Hematopoietic multipotent progenitor cell treated with erythropoietin and hydrocortisone succinate and interleukin-3 and kit ligand, for 4 days (in vitro differentiated cells): ENCODE data around the gene SV2B.

Source experiments
- DNase-seq: peaks from one replicate; pipeline ENCODE4 v3.0.0-alpha.2; 2015

SV2B gene

DNA sequence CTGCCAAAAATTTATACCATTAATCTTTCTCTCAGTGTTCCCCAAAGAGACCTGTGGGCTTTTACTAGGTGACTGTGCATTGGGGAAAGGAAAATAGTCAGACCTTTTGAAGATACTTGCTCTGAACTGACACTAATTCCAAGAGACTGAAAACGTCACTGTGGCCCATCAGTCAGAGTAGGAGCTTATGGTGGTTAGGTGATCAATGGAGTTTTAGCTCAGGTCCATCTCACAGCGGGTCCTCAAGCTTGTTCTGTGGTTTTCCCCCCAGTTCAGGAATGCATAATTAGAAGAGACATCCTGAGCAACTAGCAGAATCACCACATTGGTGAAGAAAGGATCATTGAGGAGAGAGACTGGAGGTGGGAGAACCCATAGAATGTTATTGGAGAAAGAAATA, 134.7 kb downstream of the SV2B start:
- no peak for DNase-seq

DNA sequence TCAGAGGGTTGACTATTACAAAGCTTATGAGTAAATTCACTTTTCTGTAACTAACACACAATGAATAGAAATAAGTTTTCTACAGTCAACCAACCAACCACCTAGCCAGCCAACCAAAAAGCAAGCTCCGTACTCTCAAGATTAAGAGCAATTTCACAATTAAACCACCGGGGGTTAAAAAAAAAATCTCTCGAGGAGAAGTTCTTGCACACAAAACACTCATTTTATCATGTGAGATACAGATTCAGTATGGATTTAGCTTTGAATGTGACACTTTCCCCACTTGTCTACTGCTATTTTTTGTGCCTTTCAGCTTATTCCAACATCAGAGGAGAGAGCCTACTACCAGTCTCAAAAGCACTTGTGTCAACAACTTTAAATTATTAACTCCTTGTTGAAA, 135.3 kb downstream of the SV2B start:
- DNase-seq: peak; percentile 24

DNA sequence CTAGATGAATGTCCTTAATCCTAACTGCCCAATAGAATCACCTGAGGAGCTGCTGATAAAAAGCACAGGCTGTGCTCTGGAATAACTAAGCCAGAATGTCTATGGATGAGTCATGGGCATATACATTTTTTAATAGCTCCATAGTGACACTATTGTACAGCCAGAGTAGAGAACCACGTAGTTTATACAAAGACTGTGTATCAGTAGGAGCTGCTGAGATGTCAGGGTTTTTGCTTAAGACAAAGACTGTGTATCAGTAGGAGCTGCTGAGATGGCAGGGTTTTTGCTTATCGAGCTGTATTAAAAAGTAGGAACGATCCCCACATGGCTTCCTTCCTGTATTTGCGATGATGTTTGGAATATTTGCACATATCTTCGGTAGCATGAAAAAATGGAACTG, 137.4 kb downstream of the SV2B start:
- DNase-seq: no peak

DNA sequence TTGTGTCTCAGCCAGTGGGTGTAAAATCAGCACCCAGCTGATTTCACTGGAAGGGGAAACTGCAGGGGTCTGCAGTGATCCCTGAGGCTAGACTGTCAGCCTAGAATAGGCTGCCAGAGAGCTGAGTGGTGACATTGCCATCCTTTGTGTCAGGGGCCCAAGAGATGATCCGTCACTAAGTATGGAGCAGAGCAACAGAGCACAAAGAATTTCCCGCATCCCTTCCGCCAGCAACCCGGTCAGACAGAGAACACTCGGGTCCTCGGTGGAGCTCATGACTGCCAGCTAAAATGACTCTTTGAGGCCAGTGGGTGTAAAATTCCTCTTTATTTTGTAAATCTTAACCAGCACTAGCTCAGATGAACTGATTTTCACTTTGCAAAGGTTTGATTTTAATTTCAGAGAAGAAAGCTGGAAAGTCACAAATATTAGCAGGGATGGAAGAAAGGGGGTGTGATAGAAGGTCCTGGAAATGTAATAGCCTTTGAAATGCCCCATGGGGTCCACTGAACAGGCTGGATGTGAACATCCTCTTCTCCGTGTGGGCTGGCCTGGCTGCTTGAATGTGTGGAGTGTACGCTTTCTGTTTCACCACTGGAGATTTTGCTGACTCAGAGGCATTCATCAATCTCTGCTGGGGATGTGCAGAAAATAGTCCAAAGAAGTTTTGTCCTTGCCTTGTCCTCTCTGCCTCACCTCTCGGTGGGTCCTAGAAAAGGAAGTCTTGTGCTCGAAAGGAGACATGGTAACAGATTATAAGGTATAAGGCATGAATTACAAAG, 138.8 kb downstream of the SV2B start:
- no peak for DNase-seq

DNA sequence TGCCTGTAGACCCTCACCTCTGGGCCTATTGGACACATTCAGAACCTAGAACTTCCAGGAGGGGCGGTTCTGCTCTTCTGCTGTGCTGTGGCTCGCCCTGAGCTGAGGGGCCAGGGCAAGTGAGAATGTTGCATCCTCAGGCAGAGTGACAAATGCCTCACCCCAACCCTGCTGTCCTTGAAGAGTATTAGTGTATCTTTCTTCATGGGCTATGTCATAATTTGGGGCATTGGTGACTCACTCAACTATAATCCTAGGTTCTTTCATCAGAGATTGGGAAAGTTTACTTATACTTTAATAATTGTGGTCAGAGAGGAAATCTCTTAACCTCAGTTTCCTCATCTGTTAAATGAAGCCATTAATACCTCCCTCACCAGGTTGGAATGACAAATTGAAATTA, 143.8 kb downstream of the SV2B start:
- DNase-seq: no peak

DNA sequence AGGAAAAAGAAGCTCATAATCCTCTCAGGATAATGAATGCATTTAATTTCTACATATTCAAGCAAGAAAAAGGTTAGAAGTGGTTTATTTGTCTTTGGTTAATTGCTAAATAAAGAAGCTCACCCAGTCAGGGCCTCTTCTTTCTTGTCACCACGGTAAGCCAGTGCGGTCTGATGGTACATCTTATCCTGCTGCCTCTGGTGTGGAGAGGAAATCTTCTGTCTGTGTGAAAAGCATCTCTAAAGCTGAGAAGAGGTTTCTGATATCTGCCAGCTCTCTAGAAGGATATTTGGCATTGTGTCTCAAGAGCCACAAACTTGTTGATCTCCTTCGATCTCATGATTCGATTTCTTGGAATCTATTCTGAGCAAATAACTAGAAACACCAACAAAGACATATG, 144.9 kb downstream of the SV2B start:
- no peak for DNase-seq

DNA sequence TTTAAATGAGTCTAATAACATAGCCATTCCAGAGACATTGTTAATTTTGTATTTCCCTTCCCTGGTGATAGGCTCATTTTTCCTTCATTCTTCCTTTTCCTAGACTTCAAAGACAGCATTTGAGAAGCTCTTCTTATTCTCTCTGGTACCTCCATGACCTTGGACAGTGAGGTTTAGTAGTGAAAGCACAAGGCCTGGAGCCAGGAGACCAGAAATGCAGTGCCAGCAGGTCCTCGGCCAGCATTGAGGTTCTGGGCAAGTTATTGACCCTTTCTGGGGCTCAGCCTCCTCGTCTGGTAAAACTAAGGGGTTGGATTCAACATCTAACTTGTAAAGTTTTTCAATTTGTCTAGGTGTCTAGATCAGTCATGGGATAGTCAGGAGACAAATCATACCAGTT, 146.9 kb downstream of the SV2B start:
- no peak for DNase-seq

DNA sequence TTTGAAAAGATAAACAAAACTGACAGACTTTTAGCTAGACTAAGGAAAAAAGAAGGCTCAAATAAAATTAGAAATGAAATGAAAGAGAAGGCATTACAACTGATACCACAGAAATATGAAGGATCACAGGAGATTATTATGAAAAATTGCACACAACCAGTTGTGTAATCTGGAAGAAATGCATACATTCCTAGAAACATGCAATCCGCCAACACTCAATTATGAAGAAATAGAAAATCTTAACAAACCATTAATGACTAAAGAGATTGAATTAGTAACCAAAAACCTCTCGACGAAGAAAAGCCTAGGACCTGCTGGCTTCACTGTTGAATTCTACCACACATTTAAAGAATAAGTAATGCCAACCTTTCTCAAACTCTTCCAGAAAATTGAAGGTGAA, 149.5 kb downstream of the SV2B start:
- no peak for DNase-seq

DNA sequence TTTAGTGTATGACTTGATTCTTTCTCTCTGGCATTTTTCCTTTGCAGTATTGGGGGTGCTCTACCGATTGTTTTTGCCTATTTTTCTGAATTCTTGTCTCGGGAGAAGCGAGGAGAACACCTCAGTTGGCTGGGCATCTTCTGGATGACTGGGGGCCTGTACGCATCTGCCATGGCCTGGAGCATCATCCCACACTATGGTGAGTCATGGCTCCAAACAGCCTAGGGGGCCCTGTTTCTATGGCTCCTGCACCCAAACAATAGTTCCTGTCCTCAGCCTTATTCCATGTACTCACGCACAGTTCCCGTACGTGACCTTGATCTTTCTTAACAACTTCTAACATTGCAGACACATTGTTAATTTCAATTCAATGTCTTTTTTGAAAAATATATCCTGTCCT, 152.3 kb downstream of the SV2B start:
- no peak for DNase-seq

DNA sequence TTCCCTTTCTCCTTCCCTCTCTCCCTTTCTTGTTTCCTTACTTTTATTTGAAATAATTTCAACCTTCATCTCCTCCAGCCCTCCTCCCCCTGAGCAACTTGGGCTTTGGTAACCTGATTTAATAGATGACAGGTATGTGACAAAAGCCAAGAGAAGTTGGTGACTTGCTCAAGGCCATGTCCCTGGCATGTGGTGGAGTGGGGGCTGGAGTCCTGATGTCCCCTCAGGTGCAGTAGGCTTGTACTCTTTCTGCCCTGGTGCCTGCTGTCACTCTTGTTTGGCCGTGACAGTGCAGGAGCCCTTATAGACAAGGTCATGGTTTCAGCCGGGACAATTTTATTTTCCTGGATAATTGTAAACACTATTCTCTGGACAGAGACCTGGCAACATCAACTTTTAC, 152.7 kb downstream of the SV2B start:
- DNase-seq: no peak

DNA sequence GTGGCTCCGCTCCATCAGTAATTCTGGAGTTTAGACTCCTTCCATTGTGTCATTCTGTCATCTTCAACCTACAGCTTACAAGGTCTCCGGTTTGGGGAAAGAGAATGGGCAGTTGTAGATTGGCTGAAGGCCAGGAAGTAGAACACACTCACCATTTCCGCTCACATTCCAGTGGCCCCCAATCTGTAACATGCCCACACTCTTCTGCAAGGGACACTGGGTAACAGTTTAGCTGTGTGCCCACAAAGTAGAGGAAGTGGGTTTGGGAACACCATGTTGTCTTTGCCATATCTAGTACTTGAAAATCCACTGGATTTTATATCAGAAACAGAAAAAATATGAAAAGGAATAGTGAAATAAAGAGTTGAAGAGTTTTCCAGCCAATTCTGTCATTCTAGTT, 153.5 kb downstream of the SV2B start:
- peak; percentile 77 for DNase-seq

DNA sequence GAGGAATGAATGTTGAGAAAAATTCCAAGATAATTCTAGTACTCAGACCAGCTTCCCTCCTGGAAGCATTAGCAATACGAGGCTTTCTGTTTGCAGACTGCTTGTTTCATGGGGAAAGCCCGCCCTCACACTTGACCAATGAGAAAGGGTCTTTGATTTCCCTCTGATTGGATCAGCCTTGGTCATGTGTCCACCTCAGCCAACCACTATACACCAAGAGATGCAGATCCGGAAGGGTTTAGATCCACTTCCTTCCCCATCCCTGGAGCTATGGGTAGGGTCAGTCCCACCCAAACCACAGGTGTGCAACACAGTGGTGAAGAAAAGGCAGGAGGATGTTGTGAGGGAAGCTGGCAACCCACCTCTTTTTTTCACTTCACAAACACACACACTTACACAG, 154.7 kb downstream of the SV2B start:
- no peak for DNase-seq

DNA sequence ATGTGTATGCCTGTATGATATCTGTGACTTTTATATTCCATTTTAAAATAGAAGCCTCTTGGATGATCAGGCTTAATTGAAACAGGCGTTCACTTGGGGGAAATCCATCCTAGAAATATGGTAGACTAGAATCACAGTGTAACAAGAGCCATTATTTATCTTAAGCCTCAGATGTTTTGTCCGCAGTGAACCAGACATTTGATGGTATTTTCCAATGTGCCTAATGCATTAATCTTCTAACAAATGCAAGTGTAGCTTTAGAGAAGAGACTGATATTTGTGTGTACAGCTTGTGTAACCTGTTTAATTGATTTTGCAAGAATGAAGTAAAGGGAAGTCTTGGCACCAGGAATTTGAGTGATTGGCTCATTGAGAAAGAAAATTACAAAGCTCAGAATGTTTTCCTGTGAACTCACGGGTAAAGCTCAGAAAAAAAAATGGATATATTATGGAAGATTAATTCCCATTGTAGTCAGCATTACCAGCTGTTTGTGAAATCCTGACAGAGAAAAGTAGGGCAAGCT, 155.7 kb downstream of the SV2B start:
- DNase-seq: no peak

DNA sequence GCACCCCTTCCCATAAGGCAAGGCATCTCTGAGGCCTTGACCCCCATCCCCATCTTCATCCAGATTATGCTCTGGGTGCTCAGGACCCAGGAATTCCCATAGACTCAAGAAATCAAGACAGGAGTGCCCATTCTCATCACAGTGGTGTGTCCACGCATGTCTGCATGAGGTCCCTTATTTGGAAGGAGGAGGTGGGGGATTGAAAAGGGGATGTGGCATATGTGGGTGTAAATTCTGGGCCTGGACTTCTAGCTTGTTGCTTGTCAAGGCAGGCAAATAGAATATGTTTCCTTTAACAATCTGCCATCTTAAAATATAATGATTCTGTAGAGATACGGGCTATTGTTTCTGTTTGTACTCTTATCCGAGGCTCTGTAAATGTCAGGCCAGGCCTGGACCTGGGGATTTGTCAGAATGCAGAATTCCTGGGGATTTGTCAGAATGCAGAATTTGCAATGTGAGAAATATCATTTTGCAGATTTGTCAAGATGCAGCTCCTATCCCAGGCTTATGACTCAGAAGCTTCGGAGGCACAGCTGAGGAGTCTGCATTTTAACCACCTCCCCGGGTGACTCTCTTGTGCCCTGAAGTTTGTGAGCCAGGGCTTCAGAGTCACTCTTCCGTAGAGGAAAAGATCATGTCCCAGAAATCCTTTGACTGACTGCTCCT, 157.8 kb downstream of the SV2B start:
- DNase-seq: no peak

DNA sequence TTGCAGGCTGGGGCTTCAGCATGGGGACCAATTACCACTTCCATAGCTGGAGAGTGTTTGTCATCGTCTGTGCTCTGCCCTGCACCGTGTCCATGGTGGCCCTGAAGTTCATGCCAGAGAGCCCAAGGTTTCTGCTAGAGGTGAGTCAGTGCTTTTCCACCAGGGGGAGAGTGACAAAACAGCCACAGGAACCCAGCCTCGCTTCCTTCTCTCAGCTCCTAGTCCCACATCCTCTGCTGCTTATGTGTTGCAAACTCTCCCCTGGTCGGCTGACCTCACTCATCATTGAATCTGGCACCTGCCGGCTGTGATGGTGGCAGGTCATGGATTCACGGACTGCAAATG, 158.3 kb downstream of the SV2B start:
- peak; percentile 73 for DNase-seq

DNA sequence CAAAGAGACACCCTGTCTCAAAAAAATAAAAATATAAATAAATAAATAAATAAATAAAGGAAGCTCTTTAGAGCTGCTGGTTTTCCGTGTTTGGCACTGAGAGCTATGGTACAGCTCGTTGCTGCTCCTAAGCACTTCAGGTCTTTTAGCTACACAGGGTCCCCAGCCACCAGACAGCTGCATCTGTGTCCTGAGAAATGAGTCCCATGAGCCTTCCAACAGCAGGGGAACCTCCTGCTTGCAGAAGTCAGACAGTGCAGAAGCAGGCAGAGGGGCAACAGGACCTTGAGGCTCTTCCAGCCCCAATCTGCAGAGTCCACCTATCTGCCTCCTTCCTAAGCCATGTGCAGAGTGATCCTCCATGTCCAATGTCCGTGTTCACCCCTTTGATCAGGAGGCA, 159.0 kb downstream of the SV2B start:
- no peak for DNase-seq

DNA sequence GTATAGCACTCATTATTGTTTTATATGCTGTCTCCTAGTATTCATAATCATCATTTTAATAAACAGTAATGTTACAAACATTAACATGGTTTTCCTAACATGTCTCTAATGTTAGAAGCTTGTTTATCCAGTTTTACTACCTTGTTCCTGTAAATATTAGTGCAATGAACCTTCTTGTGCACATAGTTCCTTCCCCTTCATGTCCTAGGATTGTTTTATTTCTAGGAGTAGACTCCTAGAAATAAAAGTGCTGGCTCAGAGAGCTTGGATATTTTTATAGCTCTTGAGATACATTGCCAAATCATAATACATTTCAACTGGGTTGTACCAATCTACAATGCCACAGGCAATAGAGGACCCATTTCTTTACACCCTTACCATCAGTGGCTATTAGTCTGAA, 161.3 kb downstream of the SV2B start:
- DNase-seq: no peak

DNA sequence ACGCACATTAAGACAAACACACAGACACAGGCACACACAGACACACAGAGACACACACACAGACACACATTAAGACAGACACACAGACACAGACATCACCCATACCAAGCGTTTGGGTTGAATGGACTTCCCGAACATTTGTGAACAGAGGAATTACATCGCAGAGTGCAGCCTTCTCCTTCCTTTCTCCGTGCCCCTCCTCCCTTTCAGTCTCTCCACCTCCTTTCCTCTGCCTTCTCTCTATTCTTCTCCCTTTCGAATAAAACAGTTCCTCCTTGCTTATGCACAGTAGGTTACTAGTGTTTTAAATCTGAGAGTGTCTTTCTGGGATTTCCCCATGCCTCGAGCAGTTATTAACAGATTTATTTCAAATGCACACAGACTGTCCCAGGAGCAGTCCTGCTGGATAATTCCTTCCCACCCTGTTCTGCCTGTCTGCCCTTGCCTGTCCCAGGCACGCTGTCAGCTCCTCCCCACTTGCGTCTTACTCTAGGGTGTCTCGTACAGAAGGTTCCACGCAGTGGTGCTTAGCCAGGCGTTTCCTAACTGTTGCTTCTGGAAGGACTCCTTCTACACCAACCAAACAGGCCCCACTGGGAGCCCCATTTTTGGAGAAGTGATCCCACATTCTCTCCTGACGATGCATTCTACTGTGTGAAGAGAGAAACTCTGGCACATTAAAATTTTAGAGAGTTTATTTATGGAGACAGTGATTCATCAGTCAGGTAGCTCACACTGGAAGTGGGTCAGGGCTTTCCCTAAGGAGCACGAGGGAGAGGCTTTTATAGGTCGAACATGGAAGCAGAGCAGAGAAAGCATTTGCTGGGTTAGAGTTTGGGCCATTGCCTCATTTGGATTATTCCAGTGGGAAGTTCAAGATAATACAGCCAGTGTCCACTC, 163.8 kb downstream of the SV2B start:
- DNase-seq: no peak

DNA sequence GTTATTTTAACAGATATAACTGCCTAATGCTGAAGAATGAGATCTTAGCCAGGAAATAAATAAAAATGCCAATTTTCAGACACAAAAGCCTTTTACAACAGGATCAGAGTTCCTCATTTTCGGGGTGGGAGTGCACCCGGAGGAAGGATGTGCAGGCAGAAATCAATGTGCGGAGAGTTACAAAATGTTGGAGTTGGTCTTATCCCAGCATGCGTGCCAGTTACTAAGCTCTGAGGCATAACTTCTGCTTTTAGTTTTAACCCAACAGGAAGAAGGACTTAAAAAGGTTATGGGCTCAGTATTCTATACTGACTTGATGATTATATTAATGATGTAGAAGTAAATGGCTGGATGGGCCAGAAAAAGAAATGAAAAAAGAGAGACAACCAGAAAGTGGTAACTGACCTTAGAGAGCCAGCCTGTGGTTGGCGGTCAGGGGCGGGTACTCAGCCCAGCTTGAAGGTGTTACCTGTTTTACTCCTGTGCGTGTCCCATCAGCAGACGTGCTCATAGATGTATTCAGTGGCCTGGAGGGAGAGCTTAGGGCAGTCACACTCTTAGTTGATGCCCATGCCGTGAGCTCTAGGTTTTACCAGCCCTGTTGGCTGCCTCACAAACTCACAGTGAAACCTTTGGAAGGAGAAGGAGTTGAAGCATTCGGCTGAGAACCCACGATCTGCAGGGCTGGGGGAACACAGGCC, 164.7 kb downstream of the SV2B start:
- peak; percentile 81 for DNase-seq

DNA sequence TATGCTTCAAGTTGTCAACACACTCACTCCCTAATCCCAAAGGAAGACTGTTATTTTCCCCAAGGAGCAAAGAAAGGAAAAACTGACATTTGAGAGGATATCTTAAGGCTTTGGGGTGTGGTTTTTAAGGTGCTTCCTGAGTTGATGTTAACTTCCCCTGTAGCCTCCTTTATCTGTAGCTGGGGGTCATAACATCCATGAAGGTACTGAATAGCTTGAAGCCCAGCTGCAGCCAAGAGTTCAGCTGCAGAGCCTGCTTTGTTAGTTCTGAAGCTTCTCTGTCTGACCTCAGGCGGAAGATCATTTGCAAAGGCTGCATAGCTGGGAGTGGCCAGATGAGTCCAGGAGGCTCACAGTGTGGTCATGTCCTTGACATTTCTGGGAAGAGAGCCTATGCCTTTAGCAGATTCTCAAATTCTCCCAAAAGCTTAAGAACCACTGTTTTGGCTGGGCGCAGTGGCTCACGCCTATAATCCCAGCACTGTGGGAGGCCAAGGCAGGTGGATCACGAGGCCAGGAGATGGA, 165.4 kb downstream of the SV2B start:
- peak; percentile 40 for DNase-seq

DNA sequence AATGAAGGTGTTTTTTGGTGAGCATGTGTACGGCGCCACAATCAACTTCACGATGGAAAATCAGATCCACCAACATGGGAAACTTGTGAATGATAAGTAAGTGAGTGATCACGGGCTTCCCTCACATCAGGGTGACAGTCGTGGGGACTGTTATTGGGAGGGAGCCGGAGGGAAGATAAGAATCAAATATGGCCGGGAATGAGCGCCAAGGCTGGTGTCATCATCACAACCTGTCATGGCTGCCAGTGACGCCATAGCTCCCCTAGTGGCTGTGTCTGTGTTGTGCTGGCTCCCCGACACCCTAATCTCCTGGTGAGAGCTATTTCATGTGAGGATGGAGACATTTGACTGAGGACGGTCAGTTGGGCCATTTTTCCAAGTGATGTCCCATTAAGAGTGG, 168.5 kb downstream of the SV2B start:
- peak; percentile 34 for DNase-seq

DNA sequence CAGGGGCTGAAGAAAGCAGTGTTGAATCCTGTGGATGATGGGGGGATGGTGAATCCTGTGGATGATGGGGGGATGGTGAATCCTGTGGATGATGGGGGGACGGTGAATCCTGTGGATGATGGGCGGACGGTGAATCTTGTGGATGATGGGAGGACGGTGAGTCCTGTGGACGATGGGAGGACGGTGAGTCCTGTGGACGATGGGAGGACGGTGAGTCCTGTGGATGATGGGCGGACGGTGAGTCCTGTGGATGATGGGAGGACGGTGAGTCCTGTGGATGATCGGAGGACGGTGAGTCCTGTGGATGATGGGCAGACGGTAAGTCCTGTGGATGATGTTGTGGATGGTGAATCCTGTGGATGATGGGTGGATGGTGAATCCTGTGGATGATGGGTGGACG, 170.7 kb downstream of the SV2B start:
- no peak for DNase-seq
